IMR-90 (cell line): ENCODE measurements around the gene NXPH4. TPM values are rescaled to one million over a fixed set of nuclear protein-coding genes. Genes with fewer than 3 reads are reported as not detected.
A peak's percentile ranks its signal among the peaks of the same experiment; 100 is the strongest.

Experiments used
- ATAC-seq: fragments of 200-7000 bp; cut with Tn5 transposase; 2 replicates; pipeline ENCODE4 v1.9.1; 2020; ENCODE audit warnings: low read depth, mild to moderate bottlenecking, moderate library complexity
- BruUV-seq: library from RNA; stranded (reverse); fragments of 400-500 nt; replicated peaks from 2 replicates; lab custom pipeline; 2021; lab: Mats Ljungman, UMichigan
- CTCF ChIA-PET: fragments of 300-600 bp; formaldehyde crosslinking; extraction: SDS; loops from one replicate; lab custom pipeline; 2021; ENCODE audit warnings: antibody characterized with exemption; lab: Yijun Ruan, JAX
- POLR2A ChIA-PET: fragments of 300-600 bp; sonication (Branson Sonifier 250); formaldehyde crosslinking; loops from one replicate; lab custom pipeline; 2022; ENCODE audit warnings: antibody characterized with exemption; ENCODE audit not compliant: unreplicated experiment; lab: Charles Lee
- DNase-seq: peaks from one replicate; pipeline ENCODE4 v3.0.0; 2013
- H2AFZ ChIP-seq: replicated peaks from 2 replicates; pipeline ENCODE3; 2013; ENCODE audit warnings: low read length, mild to moderate bottlenecking; ENCODE audit not compliant: poor library complexity
- H2AK5ac ChIP-seq: 2 replicates; pipeline ENCODE4 v1.6.1; 2013; ENCODE audit warnings: low read depth, low read length, inconsistent platforms
- H2AK9ac ChIP-seq: replicated peaks from 2 replicates; pipeline ENCODE3; 2013; ENCODE audit warnings: mild to moderate bottlenecking, low read depth, low read length, moderate library complexity; ENCODE audit not compliant: poor library complexity
- H2BK120ac ChIP-seq: 2 replicates; pipeline ENCODE4 v1.6.1; 2013; ENCODE audit warnings: low read depth, low read length, inconsistent platforms
- H2BK15ac ChIP-seq: 3 replicates; pipeline ENCODE4 v1.6.1; 2013; ENCODE audit warnings: low read depth, low read length, inconsistent platforms
- H2BK20ac ChIP-seq: 2 replicates; pipeline ENCODE4 v1.6.1; 2013; ENCODE audit warnings: low read depth, mild to moderate bottlenecking, inconsistent platforms, low read length, moderate library complexity
- H2BK5ac ChIP-seq: 2 replicates; pipeline ENCODE4 v1.6.1; 2013; ENCODE audit warnings: mild to moderate bottlenecking, low read depth, low read length, inconsistent platforms; ENCODE audit not compliant: poor library complexity, severe bottlenecking
- H3K14ac ChIP-seq: replicated peaks from 2 replicates; pipeline ENCODE4 v1.6.1; 2013; ENCODE audit warnings: low read depth, low read length, inconsistent platforms
- H3K18ac ChIP-seq: 2 replicates; pipeline ENCODE4 v1.6.1; 2013; ENCODE audit warnings: low read depth, low read length, control low read depth
- H3K23ac ChIP-seq: 2 replicates; pipeline ENCODE4 v1.6.1; 2013; ENCODE audit warnings: low read depth, low read length, inconsistent platforms
- H3K27ac ChIP-seq: 2 replicates; pipeline ENCODE4 v1.5.1; 2013; ENCODE audit warnings: mild to moderate bottlenecking, control low read depth, low read length; ENCODE audit not compliant: insufficient read depth
- H3K27me3 ChIP-seq: 2 replicates; pipeline ENCODE4 v1.6.1; 2013; ENCODE audit warnings: low read length; ENCODE audit not compliant: control insufficient read depth, insufficient read depth
- H3K36me3 ChIP-seq: 2 replicates; pipeline ENCODE4 v1.6.1; 2013; ENCODE audit warnings: low read length, mixed read lengths; ENCODE audit not compliant: control insufficient read depth, insufficient read depth
- H3K4ac ChIP-seq: 2 replicates; pipeline ENCODE4 v1.6.1; 2013; ENCODE audit warnings: low read depth, low read length, inconsistent platforms
- H3K4me1 ChIP-seq: 2 replicates; pipeline ENCODE4 v1.6.1; 2013; ENCODE audit warnings: low read length, mixed read lengths; ENCODE audit not compliant: control insufficient read depth, insufficient read depth
- H3K4me2 ChIP-seq: 2 replicates; pipeline ENCODE4 v1.6.1; 2013; ENCODE audit warnings: low read depth, mild to moderate bottlenecking, control low read depth, low read length, moderate library complexity
- H3K4me3 ChIP-seq: 2 replicates; pipeline ENCODE4 v1.5.1; 2013; ENCODE audit warnings: low read depth, mild to moderate bottlenecking, control low read depth, low read length, moderate library complexity; ENCODE audit not compliant: insufficient read depth
- H3K56ac ChIP-seq: 2 replicates; pipeline ENCODE4 v1.6.1; 2013; ENCODE audit warnings: low read length, inconsistent platforms; ENCODE audit not compliant: insufficient read depth; ENCODE audit errors: extremely low read depth
- H3K79me1 ChIP-seq, 2 experiments: 2 replicates each; pipeline ENCODE4 v1.6.1; 2013; ENCODE audit warnings: low read length in 2 of 2, inconsistent platforms in 1 of 2, low read depth in 1 of 2
- H3K9ac ChIP-seq: 2 replicates; pipeline ENCODE4 v1.6.1; 2013; ENCODE audit warnings: low read depth, low read length, control low read depth
- H3K9me1 ChIP-seq: 2 replicates; pipeline ENCODE4 v1.6.1; 2013; ENCODE audit warnings: low read length, inconsistent platforms; ENCODE audit not compliant: insufficient read depth
- H3K9me3 ChIP-seq: 2 replicates; pipeline ENCODE4 v1.6.1; 2013; ENCODE audit warnings: low read length; ENCODE audit not compliant: control insufficient read depth, insufficient read depth
- H4K20me1 ChIP-seq: 2 replicates; pipeline ENCODE4 v1.6.1; 2013; ENCODE audit warnings: low read length, inconsistent platforms; ENCODE audit not compliant: insufficient read depth
- H4K5ac ChIP-seq: 2 replicates; pipeline ENCODE4 v1.6.1; 2013; ENCODE audit warnings: mild to moderate bottlenecking, low read depth, low read length, control low read depth
- H4K8ac ChIP-seq, 2 experiments: 2 replicates each; pipeline ENCODE4 v1.6.1; 2013; ENCODE audit warnings: low read depth in 2 of 2, low read length in 2 of 2, control low read depth in 1 of 2, inconsistent platforms in 1 of 2
- H4K91ac ChIP-seq: 2 replicates; pipeline ENCODE4 v1.6.1; 2013; ENCODE audit warnings: low read depth, low read length, inconsistent platforms; ENCODE audit not compliant: insufficient read depth
- BHLHE40 ChIP-seq: fragments of 150-350 bp; IDR thresholded peaks from 2 replicates; pipeline ENCODE4 v1.6.1; 2016; ENCODE audit warnings: mild to moderate bottlenecking, low read depth, low read length
- POLR2A ChIP-seq: IDR thresholded peaks from 2 replicates; pipeline ENCODE4 v1.6.1; 2012; ENCODE audit warnings: mild to moderate bottlenecking, low read depth, low read length
- WGBS, 2 experiments: methylation state at CpG; one replicate each; pipeline versions ENCODE4 v1.1.5 to v1.1.7; 2013; ENCODE audit warnings: missing lambda C conversion rate in 2 of 2; ENCODE audit not compliant: insufficient read length in 1 of 2; ENCODE audit errors: extremely low coverage in 2 of 2; 5-methylcytosine and 5-hydroxymethylcytosine counted together
- dilution Hi-C: fragments of 300-500 bp; cut with HindIII; formaldehyde crosslinking; loops from one replicate; pipeline ENCODE4 v1.14.3; 2018; ENCODE audit warnings: low sequenced_read_pairs; ENCODE audit not compliant: unreplicated experiment
- in situ Hi-C: fragments of 300-500 bp; cut with MboI; formaldehyde crosslinking; loops from 3 replicates; pipeline ENCODE4 v1.14.3; 2019; ENCODE audit warnings: low sequenced_read_pairs, inconsistent platforms, mixed read lengths
- intact Hi-C: fragments of 100-400 bp; cut with micrococcal nuclease; formaldehyde crosslinking; loops from 2 replicates; pipeline ENCODE4 v1.10.0; 2022
- polyA plus RNA-seq, 3 experiments: library from polyadenylated mRNA; depleted of rRNA; stranded (reverse); fragments of >200 nt; gene quantifications; 2 replicates each; pipeline ENCODE4 v1.2.3, GENCODE V29; 2012; ENCODE audit warnings: low replicate concordance in 1 of 3
- total RNA-seq: library from RNA; depleted of rRNA; stranded (reverse); fragments of >200 nt; gene quantifications from 2 replicates; pipeline ENCODE4 v1.2.3, GENCODE V29; 2012

The NXPH4 gene
- total and polyA plus RNA-seq, 2 of the 4 experiments (the other 2 are of a cell fraction) = 0.36 to 3.8 TPM

DNA sequence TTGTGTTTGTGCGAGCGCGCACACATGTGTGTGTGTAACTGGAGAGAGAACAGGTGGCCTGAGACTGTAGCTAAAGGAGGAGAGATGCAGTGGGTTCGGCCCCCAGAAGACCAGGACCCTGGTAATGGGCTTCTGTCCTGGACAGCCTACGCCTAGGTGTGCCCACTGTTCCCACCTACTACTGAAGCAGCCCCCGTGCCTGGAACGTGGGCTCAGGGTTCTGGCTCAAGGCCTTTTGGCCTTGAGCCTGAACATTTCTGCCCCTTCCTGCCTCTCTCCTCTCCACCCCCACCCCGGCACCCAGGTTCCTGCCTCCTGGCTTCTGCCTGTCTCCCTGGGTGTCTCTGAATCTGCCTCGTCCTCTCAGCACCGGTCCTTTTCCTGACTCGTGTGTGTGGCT is 1.5 kb upstream of the NXPH4 start:
- Histone ChIP-seq H3K27me3 (peaks cover 51% of the 10 kb centered on the region), H2BK120ac (no peak overlapping the region), H2AK5ac (no peak overlapping the region), H3K27ac (no peak overlapping the region), H2BK15ac (no peak overlapping the region), H3K9ac (no peak overlapping the region), H3K4ac (no peak overlapping the region), H2BK20ac (no peak overlapping the region), H3K79me1 (peaks cover 0 to 7% of the 10 kb centered on the region in 2 experiments; a peak in 1 of 4 replicates), H3K4me1 (peaks cover 7% of the 10 kb centered on the region), H3K4me2 (no peak overlapping the region), H3K14ac (no peak overlapping the region), H3K18ac (no peak overlapping the region), H4K8ac (no peak overlapping the region), H2BK5ac (no peak overlapping the region), H3K36me3 (peaks cover 37% of the 10 kb centered on the region), H3K4me3 (no peak overlapping the region), H3K9me3 (no peaks in the 10 kb centered on the region), H4K5ac (no peak overlapping the region), H3K23ac (no peak overlapping the region), H3K56ac (no peak overlapping the region), H2AFZ (peak overlapping the region; percentile 64), H3K9me1 (no peaks in the 10 kb centered on the region), H2AK9ac (peak overlapping the region; percentile 58), H4K91ac (no peak overlapping the region), H4K20me1 (peaks cover 59% of the 10 kb centered on the region)
- no peak for DNase-seq
- BruUV-seq = no TSS peak
- intact Hi-C loops (no loop called here), in situ Hi-C loops (no loop called here), dilution Hi-C loops (no loop called here)
- WGBS, 2 experiments = 35% methylated on average over 3 of the region's 11 CpGs; no CpG with 5 or more reads in 1 of the 2 experiments
- TF ChIP-seq POLR2A (0 out of 2 replicates have a peak, but pooled peaks have one; percentile 5), BHLHE40 (no peak)
- ChIA-PET POLR2A (no interaction called here), CTCF (interaction anchor here (1.2 to 3.5 kb wide), 3 partner anchors 24 to 28 kb away, joined by 5 to 25 read pairs (median 6); no protein-coding TSS in a partner anchor)
- no peak for ATAC-seq
